Gastroesophageal sphincter (tissue), 3 donors: ENCODE data around the gene NARF.

Source experiments
- EP300 ChIP-seq: sonication (generic); formaldehyde crosslinking; IDR thresholded peaks from one replicate; pipeline ENCODE4 v1.6.1; 2017; ENCODE audit warnings: antibody characterized with exemption, mild to moderate bottlenecking
- POLR2A ChIP-seq, 2 donors: fragments of 450-650 bp; IDR thresholded peaks; one replicate each; pipeline ENCODE4 v1.6.1; 2017; ENCODE audit warnings: antibody characterized with exemption in 2 of 2, mild to moderate bottlenecking in 2 of 2, moderate library complexity in 1 of 2
- TF ChIP-seq, protein P1 (sequence below), 4 experiments: fragments of 200-600 bp in 2 of 4; fragments of 450-650 bp in 2 of 4; sonication (generic) in 1 of 4; IDR thresholded peaks; one replicate each; pipeline ENCODE4 v1.5.1; 2017 to 2019; ENCODE audit warnings: antibody characterized with exemption in 4 of 4, mild to moderate bottlenecking in 2 of 4, moderate library complexity in 2 of 4

DNA sequence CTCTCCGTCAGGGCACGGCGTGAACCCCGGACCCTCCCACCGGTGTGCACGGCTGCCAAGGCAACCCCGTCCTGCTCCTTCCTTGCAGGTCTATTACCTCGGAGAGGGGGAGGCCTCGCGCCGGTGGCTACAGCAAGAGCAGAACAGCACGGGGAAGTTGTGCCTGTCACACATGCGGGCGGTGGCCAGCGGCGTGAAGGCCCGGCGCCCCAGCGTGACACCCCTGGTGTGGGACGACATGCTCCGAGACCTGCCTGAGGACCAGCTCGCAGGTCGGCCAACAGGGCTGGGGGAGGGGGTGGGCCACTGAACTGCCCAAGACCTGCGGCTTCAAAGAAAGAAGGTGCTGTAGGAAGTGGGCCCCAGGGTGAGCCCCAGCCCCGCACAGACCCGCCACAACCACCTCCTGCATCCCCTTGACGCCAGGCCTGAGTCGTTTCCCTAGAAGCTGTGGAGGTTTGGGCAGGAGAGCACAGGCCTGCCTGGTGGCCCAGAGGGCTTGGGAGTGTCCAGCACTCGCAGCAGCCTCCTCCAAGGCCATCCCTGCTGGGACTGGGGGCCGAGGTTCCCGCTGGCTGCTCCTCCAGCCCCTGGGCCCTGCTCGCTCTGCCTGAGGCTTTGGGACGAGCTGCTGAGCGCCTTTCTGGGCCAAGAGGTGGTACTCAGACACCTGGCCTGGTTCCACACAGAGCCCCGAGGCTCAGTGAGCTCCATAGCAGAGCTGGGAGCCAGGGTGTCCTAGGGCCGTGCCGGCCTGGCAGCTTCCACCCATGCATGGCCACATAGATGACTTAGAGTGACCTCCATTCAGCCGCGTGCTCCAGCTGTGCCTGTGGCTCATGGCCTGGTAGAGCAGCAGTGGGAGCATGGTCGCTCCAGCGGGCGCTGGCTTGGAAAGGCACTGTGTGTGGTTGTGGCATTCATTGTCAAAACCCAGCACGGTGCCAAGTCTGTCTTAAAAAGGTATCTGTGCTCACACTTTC is 22.6 kb upstream of the NARF start:
- TF ChIP-seq, protein P1, sequence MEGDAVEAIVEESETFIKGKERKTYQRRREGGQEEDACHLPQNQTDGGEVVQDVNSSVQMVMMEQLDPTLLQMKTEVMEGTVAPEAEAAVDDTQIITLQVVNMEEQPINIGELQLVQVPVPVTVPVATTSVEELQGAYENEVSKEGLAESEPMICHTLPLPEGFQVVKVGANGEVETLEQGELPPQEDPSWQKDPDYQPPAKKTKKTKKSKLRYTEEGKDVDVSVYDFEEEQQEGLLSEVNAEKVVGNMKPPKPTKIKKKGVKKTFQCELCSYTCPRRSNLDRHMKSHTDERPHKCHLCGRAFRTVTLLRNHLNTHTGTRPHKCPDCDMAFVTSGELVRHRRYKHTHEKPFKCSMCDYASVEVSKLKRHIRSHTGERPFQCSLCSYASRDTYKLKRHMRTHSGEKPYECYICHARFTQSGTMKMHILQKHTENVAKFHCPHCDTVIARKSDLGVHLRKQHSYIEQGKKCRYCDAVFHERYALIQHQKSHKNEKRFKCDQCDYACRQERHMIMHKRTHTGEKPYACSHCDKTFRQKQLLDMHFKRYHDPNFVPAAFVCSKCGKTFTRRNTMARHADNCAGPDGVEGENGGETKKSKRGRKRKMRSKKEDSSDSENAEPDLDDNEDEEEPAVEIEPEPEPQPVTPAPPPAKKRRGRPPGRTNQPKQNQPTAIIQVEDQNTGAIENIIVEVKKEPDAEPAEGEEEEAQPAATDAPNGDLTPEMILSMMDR (IDR thresholded peaks at IDR 0.05), result no peak
- no peak for TF ChIP-seq EP300
- TF ChIP-seq POLR2A (IDR thresholded peaks at IDR 0.05), result no peak
